CD4-positive, CD25-positive, alpha-beta regulatory T cell (primary cell): ENCODE measurements around the gene DPYD. TPM values are rescaled to one million over a fixed set of nuclear protein-coding genes. Genes with fewer than 3 reads are reported as not detected.

Experiments
- ATAC-seq, 2 donors: fragments of 150-1000 bp; cut with Tn5 transposase; one replicate each; pipeline ENCODE4 v1.10.0; 2021; ENCODE audit warnings: low read depth in 2 of 2, moderate number of reproducible peaks in 2 of 2, moderate library complexity in 1 of 2
- DNase-seq, 3 donors: peaks; one replicate each; pipeline versions ENCODE4 v3.0.0 to v3.0.0-alpha.2; 2012 to 2022; ENCODE audit warnings: mixed read lengths in 1 of 3
- H3K27ac ChIP-seq: one replicate; pipeline ENCODE4 v1.7.0; 2013; ENCODE audit warnings: mild to moderate bottlenecking, low read length; ENCODE audit not compliant: insufficient read depth, poor library complexity, severe bottlenecking
- H3K27me3 ChIP-seq: one replicate; pipeline ENCODE4 v1.7.0; 2013; ENCODE audit warnings: low read length; ENCODE audit not compliant: control insufficient read depth, insufficient read depth
- H3K36me3 ChIP-seq: one replicate; pipeline ENCODE4 v1.7.0; 2013; ENCODE audit warnings: mild to moderate bottlenecking, low read length, moderate library complexity; ENCODE audit not compliant: control insufficient read depth, insufficient read depth
- H3K4me1 ChIP-seq: 2 replicates; pipeline ENCODE4 v1.7.0; 2013; ENCODE audit warnings: mild to moderate bottlenecking, low read length; ENCODE audit not compliant: insufficient read depth, control insufficient read depth, poor library complexity, severe bottlenecking
- H3K4me3 ChIP-seq: one replicate; pipeline ENCODE4 v1.7.0; 2013; ENCODE audit warnings: low read depth, mild to moderate bottlenecking, low read length, moderate library complexity
- H3K9me3 ChIP-seq, 2 experiments: 1 replicate in 1 of 2; 2 replicates in 1 of 2; pipeline ENCODE4 v1.7.0; 2013; ENCODE audit warnings: low read length in 2 of 2, mild to moderate bottlenecking in 1 of 2, moderate library complexity in 1 of 2; ENCODE audit not compliant: control insufficient read depth in 2 of 2
- H3K27ac Mint-ChIP-seq, 3 donors: one replicate each; pipeline ENCODE4 v1.8.0; 2020 to 2022; ENCODE audit warnings: mild to moderate bottlenecking in 3 of 3, mixed read lengths in 3 of 3, moderate library complexity in 2 of 3
- H3K27me3 Mint-ChIP-seq: one replicate; pipeline ENCODE4 v1.8.0; 2022; ENCODE audit warnings: mild to moderate bottlenecking, mixed read lengths
- H3K36me3 Mint-ChIP-seq: one replicate; pipeline ENCODE4 v1.8.0; 2020; ENCODE audit warnings: mixed read lengths
- H3K4me1 Mint-ChIP-seq, 4 donors: one replicate each; pipeline ENCODE4 v1.8.0; 2020 to 2022; ENCODE audit warnings: mixed read lengths in 4 of 4, mild to moderate bottlenecking in 1 of 4
- H3K4me3 Mint-ChIP-seq, 4 donors: one replicate each; pipeline ENCODE4 v1.8.0; 2020 to 2022; ENCODE audit warnings: mild to moderate bottlenecking in 4 of 4, mixed read lengths in 4 of 4, moderate library complexity in 3 of 4
- H3K9me3 Mint-ChIP-seq, 7 donors: one replicate each; pipeline ENCODE4 v1.8.0; 2020 to 2022; ENCODE audit warnings: mixed read lengths in 7 of 7, mild to moderate bottlenecking in 3 of 7, moderate library complexity in 2 of 7
- polyA plus RNA-seq, 4 donors: library from polyadenylated mRNA; unstranded; fragments of 300-500 nt; fragmentation: Illumina TruSeq; gene quantifications; one replicate each; pipeline ENCODE4 v1.2.3, GENCODE V29; 2021
- total RNA-seq: library from RNA; stranded (reverse); gene quantifications from one replicate; pipeline ENCODE4 v1.2.3, GENCODE V29; 2022

Gene DPYD
- total and polyA plus RNA-seq, 5 donors from 2014 or later, result 47.6 to 87.3 (median 55.2) TPM

GRCh38 chr1:97066860-97067259 lies 854.0 kb downstream of the DPYD start:
- H3K27me3 Mint-ChIP-seq, result peaks cover 6% of the 10 kb centered on the region
- no peaks in the 10 kb centered on the region for H3K27me3 ChIP-seq
- no peaks in the 10 kb centered on the region for H3K4me1 ChIP-seq
- H3K4me3 ChIP-seq, result no peak overlapping the region
- peaks cover 0 to 4% (median 2%) of the 10 kb centered on the region in 7 donors for H3K9me3 Mint-ChIP-seq
- no peaks in the 10 kb centered on the region for H3K4me1 Mint-ChIP-seq
- DNase-seq (no peak), ATAC-seq (no peak)
- H3K9me3 ChIP-seq, result no peaks in the 10 kb centered on the region
- H3K27ac ChIP-seq, result no peak overlapping the region
- no peak overlapping the region for H3K4me3 Mint-ChIP-seq
- H3K36me3 ChIP-seq, result no peaks in the 10 kb centered on the region
- no peak overlapping the region for H3K27ac Mint-ChIP-seq
- H3K36me3 Mint-ChIP-seq, result no peaks in the 10 kb centered on the region

- Histone ChIP-seq H3K27ac (no peak overlapping the region), H3K4me1 (no peaks in the 10 kb centered on the region), H3K9me3 (no peaks in the 10 kb centered on the region), H3K4me3 (no peak overlapping the region), H3K36me3 (no peaks in the 10 kb centered on the region), H3K27me3 (no peaks in the 10 kb centered on the region)
- Mint-ChIP-seq H3K4me3 (no peak overlapping the region), H3K27ac (no peak overlapping the region), H3K9me3 (peaks cover 0 to 5% (median 2%) of the 10 kb centered on the region in 7 donors), H3K4me1 (no peaks in the 10 kb centered on the region), H3K36me3 (no peaks in the 10 kb centered on the region), H3K27me3 (peaks cover 6% of the 10 kb centered on the region)
- no peak for ATAC-seq
- DNase-seq, result no peak
These were observed 857.3 kb downstream of the DPYD start for GRCh38 chr1:97063532-97063931.

GRCh38 chr1:97061604-97062003 lies 859.2 kb downstream of the DPYD start:
- H3K36me3 ChIP-seq, result no peaks in the 10 kb centered on the region
- Mint-ChIP-seq H3K27me3 (peaks cover 6% of the 10 kb centered on the region), H3K4me1 (no peaks in the 10 kb centered on the region), H3K9me3 (peaks cover 0 to 16% (median 7%) of the 10 kb centered on the region in 7 donors), H3K27ac (no peak overlapping the region), H3K36me3 (no peaks in the 10 kb centered on the region), H3K4me3 (no peak overlapping the region)
- DNase-seq, result no peak
- no peak overlapping the region for H3K4me3 ChIP-seq
- no peak for ATAC-seq
- no peak overlapping the region for H3K27ac ChIP-seq
- H3K27me3 ChIP-seq, result no peaks in the 10 kb centered on the region
- no peaks in the 10 kb centered on the region for H3K4me1 ChIP-seq
- peaks cover 0 to 9% of the 10 kb centered on the region in 2 experiments for H3K9me3 ChIP-seq

GRCh38 chr1:97056386-97056785 lies 864.4 kb downstream of the DPYD start:
- no peaks in the 10 kb centered on the region for H3K4me1 Mint-ChIP-seq
- peak overlapping the region in 1 of 3 donors; percentile 56 for H3K27ac Mint-ChIP-seq
- Histone ChIP-seq H3K4me1 (no peaks in the 10 kb centered on the region), H3K27me3 (no peaks in the 10 kb centered on the region), H3K9me3 (peaks cover 0 to 15% of the 10 kb centered on the region in 2 experiments), H3K4me3 (no peak overlapping the region), H3K27ac (no peak overlapping the region), H3K36me3 (no peaks in the 10 kb centered on the region)
- H3K9me3 Mint-ChIP-seq, result peaks cover 4 to 27% (median 7%) of the 10 kb centered on the region in 7 donors
- no peak overlapping the region for H3K4me3 Mint-ChIP-seq
- no peak for ATAC-seq
- no peaks in the 10 kb centered on the region for H3K36me3 Mint-ChIP-seq
- H3K27me3 Mint-ChIP-seq, result no peaks in the 10 kb centered on the region
- no peak for DNase-seq

GRCh38 chr1:97053268-97053667 lies 867.6 kb downstream of the DPYD start:
- ATAC-seq, result no peak
- Mint-ChIP-seq H3K9me3 (peaks cover 0 to 24% (median 5%) of the 10 kb centered on the region in 7 donors), H3K4me3 (no peak overlapping the region), H3K27me3 (no peaks in the 10 kb centered on the region), H3K27ac (no peak overlapping the region), H3K4me1 (no peaks in the 10 kb centered on the region), H3K36me3 (no peaks in the 10 kb centered on the region)
- H3K9me3 ChIP-seq, result peaks cover 0 to 15% of the 10 kb centered on the region in 2 experiments
- H3K36me3 ChIP-seq, result no peaks in the 10 kb centered on the region
- H3K27me3 ChIP-seq, result peaks cover 2% of the 10 kb centered on the region
- DNase-seq, result no peak
- H3K4me3 ChIP-seq, result no peak overlapping the region
- no peak overlapping the region for H3K27ac ChIP-seq
- no peaks in the 10 kb centered on the region for H3K4me1 ChIP-seq

GRCh38 chr1:97051823-97052222 lies 869.0 kb downstream of the DPYD start:
- Mint-ChIP-seq H3K36me3 (no peaks in the 10 kb centered on the region), H3K27ac (no peak overlapping the region), H3K9me3 (peaks cover 0 to 12% (median 5%) of the 10 kb centered on the region in 7 donors), H3K4me3 (no peak overlapping the region), H3K27me3 (no peaks in the 10 kb centered on the region), H3K4me1 (no peaks in the 10 kb centered on the region)
- H3K9me3 ChIP-seq, result peaks cover 0 to 9% of the 10 kb centered on the region in 2 experiments
- H3K4me1 ChIP-seq, result no peaks in the 10 kb centered on the region
- peaks cover 2% of the 10 kb centered on the region for H3K27me3 ChIP-seq
- ATAC-seq (no peak), DNase-seq (no peak)
- H3K4me3 ChIP-seq, result no peak overlapping the region
- H3K27ac ChIP-seq, result no peak overlapping the region
- H3K36me3 ChIP-seq, result no peaks in the 10 kb centered on the region

GRCh38 chr1:97050506-97050905 lies 870.3 kb downstream of the DPYD start:
- no peak overlapping the region for H3K27ac Mint-ChIP-seq
- H3K36me3 ChIP-seq, result no peaks in the 10 kb centered on the region
- no peak for ATAC-seq
- H3K4me1 ChIP-seq, result no peaks in the 10 kb centered on the region
- H3K4me3 ChIP-seq, result no peak overlapping the region
- no peaks in the 10 kb centered on the region for H3K4me1 Mint-ChIP-seq
- no peaks in the 10 kb centered on the region for H3K9me3 ChIP-seq
- H3K36me3 Mint-ChIP-seq, result no peaks in the 10 kb centered on the region
- no peak overlapping the region for H3K4me3 Mint-ChIP-seq
- DNase-seq, result no peak
- no peak overlapping the region for H3K27ac ChIP-seq
- H3K27me3 Mint-ChIP-seq, result no peaks in the 10 kb centered on the region
- peaks cover 2% of the 10 kb centered on the region for H3K27me3 ChIP-seq
- peaks cover 0 to 8% (median 3%) of the 10 kb centered on the region in 7 donors for H3K9me3 Mint-ChIP-seq

GRCh38 chr1:97047421-97047793 lies 873.4 kb downstream of the DPYD start:
- Histone ChIP-seq H3K9me3 (peaks cover 0 to 2% of the 10 kb centered on the region in 2 experiments), H3K4me3 (no peak overlapping the region), H3K4me1 (no peaks in the 10 kb centered on the region), H3K27me3 (peaks cover 2% of the 10 kb centered on the region), H3K27ac (no peak overlapping the region), H3K36me3 (no peaks in the 10 kb centered on the region)
- no peak for ATAC-seq
- no peaks in the 10 kb centered on the region for H3K4me1 Mint-ChIP-seq
- H3K36me3 Mint-ChIP-seq, result no peaks in the 10 kb centered on the region
- peaks cover 0 to 6% (median 2%) of the 10 kb centered on the region in 7 donors for H3K9me3 Mint-ChIP-seq
- H3K27ac Mint-ChIP-seq, result no peak overlapping the region
- no peak overlapping the region for H3K4me3 Mint-ChIP-seq
- no peaks in the 10 kb centered on the region for H3K27me3 Mint-ChIP-seq
- no peak for DNase-seq
